Measurements from ENCODE around the gene SRCIN1.

The SRCIN1 gene

DNA sequence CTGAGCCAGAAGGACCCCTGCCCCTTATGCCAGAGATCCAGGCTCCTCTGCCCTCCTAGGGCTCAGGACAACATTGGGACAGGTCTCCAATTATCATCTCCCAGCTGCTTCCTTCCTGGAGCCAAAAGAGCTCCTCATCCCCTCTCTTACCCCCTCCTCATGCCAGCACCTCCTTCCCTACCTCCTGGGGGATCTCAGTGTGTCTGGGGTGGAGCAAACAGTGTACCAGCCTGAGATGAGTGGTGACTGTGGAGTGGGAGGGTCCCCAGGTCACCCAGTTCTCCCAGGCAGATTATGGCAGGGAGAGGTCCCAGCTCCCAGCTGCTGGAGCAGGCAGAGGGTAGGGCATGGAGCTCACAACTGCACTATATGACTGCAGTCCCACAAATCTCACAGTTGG is 23.7 kb downstream of the SRCIN1 start:
- DNase-seq (ENCODE audit: low read depth, low spot score), result no peak
- TF ChIP-seq, protein P1, sequence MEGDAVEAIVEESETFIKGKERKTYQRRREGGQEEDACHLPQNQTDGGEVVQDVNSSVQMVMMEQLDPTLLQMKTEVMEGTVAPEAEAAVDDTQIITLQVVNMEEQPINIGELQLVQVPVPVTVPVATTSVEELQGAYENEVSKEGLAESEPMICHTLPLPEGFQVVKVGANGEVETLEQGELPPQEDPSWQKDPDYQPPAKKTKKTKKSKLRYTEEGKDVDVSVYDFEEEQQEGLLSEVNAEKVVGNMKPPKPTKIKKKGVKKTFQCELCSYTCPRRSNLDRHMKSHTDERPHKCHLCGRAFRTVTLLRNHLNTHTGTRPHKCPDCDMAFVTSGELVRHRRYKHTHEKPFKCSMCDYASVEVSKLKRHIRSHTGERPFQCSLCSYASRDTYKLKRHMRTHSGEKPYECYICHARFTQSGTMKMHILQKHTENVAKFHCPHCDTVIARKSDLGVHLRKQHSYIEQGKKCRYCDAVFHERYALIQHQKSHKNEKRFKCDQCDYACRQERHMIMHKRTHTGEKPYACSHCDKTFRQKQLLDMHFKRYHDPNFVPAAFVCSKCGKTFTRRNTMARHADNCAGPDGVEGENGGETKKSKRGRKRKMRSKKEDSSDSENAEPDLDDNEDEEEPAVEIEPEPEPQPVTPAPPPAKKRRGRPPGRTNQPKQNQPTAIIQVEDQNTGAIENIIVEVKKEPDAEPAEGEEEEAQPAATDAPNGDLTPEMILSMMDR (IDR thresholded peaks at IDR 0.05; ENCODE audit: insufficient read depth, low read length, missing control alignments), result no peak
- no peak overlapping the region for H3K4me3 ChIP-seq (ENCODE audit: low read depth, low read length)
- ChIA-PET CTCF (interaction anchor here (0.7 to 3.0 kb wide), 13 partner anchors 10 to 233 kb away, joined by 3 to 21 read pairs (median 5); no protein-coding TSS in a partner anchor), POLR2A (no interaction called here)

DNA sequence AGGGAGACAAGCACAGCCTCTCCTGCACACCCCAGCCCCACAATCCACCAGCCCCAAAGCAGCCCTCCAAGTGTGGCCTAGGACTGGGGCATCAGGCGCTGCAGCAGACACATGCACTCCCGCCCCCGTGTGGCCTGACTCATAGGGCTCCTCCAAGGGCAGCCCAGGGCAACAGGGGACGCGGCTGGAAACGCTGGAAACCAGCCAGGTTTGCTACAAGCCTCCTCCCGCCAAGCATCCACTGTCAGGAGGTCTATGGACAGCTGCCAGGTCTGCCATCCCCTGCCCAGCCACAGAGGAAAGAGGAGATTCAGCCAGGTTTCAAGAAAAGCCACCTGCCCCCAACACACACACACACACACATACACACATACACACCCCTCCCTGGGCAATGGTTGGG is 25.8 kb downstream of the SRCIN1 start:
- POLR2A ChIA-PET, result no interaction called here
- CTCF ChIA-PET, result interaction anchor here (1.2 to 1.3 kb wide), 3 partner anchors 14 to 22 kb away, joined by 3 to 7 read pairs (median 3); no protein-coding TSS in a partner anchor
- DNase-seq (ENCODE audit: low read depth, low spot score), result no peak
- TF ChIP-seq, protein P1 (IDR thresholded peaks at IDR 0.05; ENCODE audit: insufficient read depth, low read length, missing control alignments), result no peak
- H3K4me3 ChIP-seq (ENCODE audit: low read depth, low read length), result no peak overlapping the region

DNA sequence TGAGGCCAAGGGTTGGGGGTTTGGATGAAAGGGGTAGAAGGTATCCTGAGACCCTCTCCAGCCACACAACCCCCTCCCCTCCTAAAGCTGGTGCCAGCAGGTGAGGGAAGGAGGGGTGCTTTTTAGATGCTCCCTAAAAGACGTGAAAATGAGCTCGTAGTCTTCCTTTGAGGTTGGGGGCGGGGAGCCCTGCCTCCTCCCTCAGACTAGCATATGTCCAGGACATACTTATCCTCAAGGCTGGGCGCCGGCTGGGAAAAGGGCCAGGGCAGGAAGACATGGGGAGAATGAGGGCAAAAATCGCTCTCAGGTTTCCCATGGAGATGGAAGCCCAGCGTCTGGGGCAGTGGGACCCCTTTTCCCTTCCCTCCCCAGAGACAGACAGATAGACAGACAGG is 26.7 kb downstream of the SRCIN1 start:
- H3K4me3 ChIP-seq (ENCODE audit: low read depth, low read length), result no peak overlapping the region
- DNase-seq (ENCODE audit: low read depth, low spot score), result no peak
- ChIA-PET CTCF (interaction anchor here (1.2 to 1.3 kb wide), 2 partner anchors 18 to 21 kb away, joined by 3 to 7 read pairs; no protein-coding TSS in a partner anchor), POLR2A (no interaction called here)
- TF ChIP-seq, protein P1 (IDR thresholded peaks at IDR 0.05; ENCODE audit: insufficient read depth, low read length, missing control alignments), result no peak

DNA sequence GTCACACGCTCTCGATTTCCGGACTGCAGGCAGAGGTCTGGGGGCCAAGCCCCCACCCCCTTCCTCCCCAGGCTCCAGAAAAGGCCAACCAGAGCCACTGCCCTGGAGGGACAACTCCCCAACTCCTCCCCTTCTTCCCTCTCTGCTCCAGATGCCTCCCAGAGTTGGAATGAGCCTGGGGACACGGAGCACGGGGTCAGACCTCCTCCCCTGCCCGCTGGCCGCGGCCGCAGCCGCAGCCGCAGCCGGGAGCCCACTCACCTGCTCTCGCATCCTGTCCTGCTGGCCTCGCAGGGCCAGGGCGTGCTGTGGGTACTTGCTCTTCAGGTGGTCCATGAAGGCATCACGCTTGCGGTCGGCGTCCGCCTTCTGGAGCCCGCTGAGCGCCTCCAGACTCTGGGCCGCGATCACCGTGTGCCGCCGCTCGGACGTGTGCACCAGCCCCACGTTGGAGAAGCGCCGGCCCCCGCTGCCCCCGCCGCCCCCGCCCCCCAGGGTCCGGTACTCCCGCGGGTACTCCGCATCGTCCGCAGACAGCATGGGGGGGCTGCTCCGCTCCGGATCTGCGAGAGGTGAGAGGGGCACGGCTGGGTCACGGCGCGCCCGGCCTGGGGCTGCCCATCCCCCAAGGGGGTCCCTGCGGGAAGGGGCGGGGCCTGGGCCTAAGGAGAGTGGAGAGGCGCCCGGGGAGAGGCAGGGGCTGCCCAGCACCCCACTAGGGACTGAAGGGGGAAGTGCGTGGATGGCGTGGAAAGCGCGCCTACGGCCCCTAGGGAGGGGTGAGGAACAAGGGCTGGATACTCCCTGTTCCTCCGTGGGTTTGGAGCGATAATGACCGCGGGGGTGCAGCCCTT is 27.3 kb downstream of the SRCIN1 start:
- no peak overlapping the region for H3K4me3 ChIP-seq (ENCODE audit: low read depth, low read length)
- TF ChIP-seq, protein P1 (IDR thresholded peaks at IDR 0.05; ENCODE audit: insufficient read depth, low read length, missing control alignments), result no peak
- ChIA-PET CTCF (interaction anchor here (1.1 to 3.5 kb wide), 4 partner anchors 13 to 20 kb away, joined by 3 to 21 read pairs (median 5); no protein-coding TSS in a partner anchor), POLR2A (no interaction called here)
- no peak for DNase-seq (ENCODE audit: low read depth, low spot score)

DNA sequence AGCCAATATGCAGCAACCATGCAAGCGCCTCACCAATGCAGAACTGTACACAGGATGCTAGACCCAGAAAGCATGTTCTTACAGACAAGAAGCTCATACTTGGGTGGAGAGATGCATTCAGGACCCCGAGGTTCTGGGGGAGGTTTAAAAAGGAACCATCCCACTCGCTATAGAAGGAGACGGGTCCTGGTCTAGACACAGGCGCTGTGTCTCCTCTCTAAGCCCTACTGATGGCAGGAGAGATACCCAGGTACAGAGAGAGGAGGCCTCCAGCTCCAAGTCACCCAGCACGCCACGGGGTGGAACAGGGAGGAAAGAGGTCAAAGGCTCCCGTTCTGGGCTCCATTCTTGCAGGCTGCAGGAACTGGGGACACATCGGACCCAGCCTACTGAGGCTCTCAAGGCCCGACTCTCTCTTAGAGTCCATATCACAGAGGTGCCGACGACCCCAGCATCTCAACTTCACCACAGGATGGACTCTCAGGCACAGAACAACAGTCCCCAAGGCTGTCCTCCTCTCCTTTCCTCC is 28.0 kb downstream of the SRCIN1 start:
- no peak for DNase-seq (ENCODE audit: low read depth, low spot score)
- ChIA-PET POLR2A (no interaction called here), CTCF (interaction anchor here (1.1 to 3.5 kb wide), 3 partner anchors 8 to 19 kb away, joined by 3 to 23 read pairs (median 21); no protein-coding TSS in a partner anchor)
- no peak overlapping the region for H3K4me3 ChIP-seq (ENCODE audit: low read depth, low read length)
- TF ChIP-seq, protein P1 (IDR thresholded peaks at IDR 0.05; ENCODE audit: insufficient read depth, low read length, missing control alignments), result no peak

DNA sequence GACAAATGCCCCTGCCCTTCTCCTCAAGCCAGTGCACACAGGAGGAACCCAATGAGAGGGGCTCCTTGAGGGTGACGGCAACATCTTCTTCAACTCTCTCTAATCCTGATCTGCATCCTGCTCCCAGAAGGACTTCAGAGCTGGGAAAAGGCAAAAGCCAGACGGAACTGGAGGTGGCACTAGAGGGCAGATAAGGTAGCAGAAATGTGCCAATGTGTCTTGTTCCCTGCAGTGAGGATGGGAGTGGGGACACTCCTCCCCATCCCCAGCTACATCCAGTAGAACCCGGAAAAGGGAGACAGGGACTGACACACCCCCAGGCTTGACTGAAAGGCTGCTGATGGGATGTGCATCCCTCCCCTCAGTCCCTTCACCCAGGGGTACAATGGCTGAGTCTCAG is 28.5 kb downstream of the SRCIN1 start:
- TF ChIP-seq, protein P1 (IDR thresholded peaks at IDR 0.05; ENCODE audit: insufficient read depth, low read length, missing control alignments), result no peak
- no peak for DNase-seq (ENCODE audit: low read depth, low spot score)
- CTCF ChIA-PET, result interaction anchor here (1.0 to 3.5 kb wide), 4 partner anchors 8 to 29 kb away, joined by 3 to 23 read pairs (median 12); no protein-coding TSS in a partner anchor
- H3K4me3 ChIP-seq (ENCODE audit: low read depth, low read length), result no peak overlapping the region
- POLR2A ChIA-PET, result no interaction called here
